Activated CD8-positive, alpha-beta memory T cell treated with anti-CD3 and anti-CD28 coated beads for 4 hours (primary cell): Measurements from ENCODE around the gene RABL6.
A peak's percentile ranks its signal among the peaks of the same experiment; 100 is the strongest.
"Not testable (repeated sequence)": the region's sequence is repeated elsewhere in the genome, so short reads cannot be mapped to it uniquely, and the experiment has no call there.

Experiments
- DNase-seq, 2 donors: peaks; one replicate each; pipeline ENCODE4 v3.0.0-alpha.2; 2020; ENCODE audit warnings: low read depth in 2 of 2

The RABL6 gene

DNA sequence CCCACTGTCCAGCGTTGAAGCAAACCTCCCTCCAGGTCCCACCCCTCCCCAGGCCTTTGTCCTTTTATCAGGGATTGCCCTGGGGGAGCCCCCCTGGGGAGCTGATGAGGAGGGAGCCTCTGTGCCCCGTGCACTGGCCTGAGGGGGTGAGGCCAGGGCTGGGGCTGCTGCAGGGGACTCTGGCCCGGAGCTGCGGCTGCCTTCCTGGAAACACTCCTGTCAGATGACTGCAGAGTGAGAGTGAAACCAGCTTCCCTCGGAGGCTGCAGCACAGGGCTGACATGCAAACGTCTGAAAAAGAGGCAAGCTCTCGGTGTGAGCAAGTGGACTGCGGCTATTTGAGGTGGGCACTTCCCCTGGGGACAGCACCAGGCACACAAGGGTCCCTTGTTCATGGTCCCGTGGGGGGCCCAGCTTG lies 74.0 kb downstream of the RABL6 start:
- DNase-seq: no peak

- peak; percentile 87 to 92 for DNase-seq
Measured at GRCh38 chr9:136882109-136882946, 74.6 kb downstream of the RABL6 start.

DNA sequence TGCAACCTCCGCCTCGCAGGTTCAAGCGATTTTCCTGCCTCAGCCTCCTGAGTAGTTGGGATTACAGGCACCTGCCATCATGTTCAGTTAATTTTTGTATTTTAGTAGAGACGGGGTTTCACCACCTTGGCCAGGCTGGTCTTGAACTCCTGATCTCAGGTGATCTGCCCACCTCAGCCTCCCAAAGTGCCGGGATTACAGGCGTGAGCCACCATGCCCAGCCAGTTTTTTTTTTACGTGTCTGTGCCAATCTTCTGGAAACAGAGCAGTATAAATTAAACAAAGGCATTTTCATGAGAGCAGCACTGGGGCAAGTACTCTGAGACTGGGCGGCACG lies 75.2 kb downstream of the RABL6 start:
- DNase-seq: not testable (repeated sequence)

DNA sequence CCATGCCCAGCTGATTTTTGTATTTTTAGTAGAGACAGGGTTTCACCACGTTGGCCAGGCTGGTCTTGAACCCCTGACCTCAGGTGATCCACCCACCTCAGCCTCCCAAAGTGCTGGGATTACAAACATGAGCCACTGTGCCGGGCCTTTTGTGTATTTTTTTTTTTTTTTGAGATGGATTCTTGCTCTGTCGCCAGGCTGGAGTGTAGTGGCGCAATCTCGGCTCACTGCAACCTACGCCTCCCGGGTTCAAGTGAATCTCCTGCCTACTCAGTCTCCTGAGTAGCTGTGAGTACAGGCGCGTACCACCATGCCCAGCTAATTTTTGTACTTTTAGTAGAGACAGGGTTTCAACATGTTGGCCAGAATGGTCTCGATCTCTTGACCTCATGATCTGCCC lies 75.9 kb downstream of the RABL6 start:
- not testable (repeated sequence) for DNase-seq

- peak; percentile 90 to 95 for DNase-seq
Measured at GRCh38 chr9:136885950-136886578, 78.3 kb downstream of the RABL6 start, which contains the start of gene TRAF2. TSS of gene TRAF2 (plus strand) at chr9:136886516. CDS start at chr9:136898741, 12,225 bp downstream.

DNA sequence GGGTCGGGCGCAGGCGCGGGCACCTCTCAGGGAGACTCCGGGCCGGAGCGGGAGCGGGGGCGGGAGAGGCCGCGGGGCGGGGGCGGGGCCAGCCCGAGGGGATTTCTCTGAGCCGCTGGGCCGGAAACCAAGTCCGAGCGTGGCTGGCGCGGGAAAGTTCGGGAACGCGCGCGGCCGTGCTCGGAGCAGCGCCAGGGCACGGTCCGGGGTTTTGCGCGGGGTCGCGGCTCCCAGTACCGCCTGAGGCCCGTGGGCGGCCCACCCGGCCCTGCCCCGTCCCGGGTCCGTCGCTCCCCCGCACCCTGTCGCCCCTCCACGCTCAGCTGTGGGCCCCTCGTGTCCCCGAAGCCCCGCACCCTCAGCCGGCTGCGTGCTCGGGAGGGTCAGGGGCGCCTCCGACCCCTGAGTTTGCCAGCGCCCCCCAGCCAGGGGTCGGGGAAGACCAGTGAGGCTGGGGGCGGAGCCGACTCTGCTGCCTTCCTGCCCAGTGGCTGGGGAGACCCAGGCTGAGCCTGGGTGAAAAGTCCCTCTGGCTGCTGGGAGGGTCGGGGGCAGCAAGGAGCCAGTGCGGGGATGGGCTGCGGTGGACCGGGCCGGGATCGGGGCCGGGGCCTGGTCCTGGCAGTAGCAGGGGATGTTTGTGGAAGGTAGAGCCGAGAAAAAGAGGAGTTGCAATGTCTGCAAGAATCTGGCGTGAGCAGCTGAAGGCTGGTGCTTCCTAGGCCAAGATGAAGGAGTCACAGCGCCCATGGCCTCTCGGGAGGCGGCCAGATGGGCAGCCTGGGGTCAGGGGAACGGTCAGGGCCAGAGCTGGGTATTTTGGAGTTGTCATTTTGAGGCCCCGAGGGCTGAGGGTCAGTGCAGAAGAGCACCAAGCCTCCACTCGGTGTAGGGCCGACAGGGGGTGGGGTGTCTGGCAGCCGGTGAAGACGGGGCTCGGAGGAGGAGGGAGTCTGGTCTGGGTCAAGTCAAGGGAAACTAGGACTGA lies 79.2 kb downstream of the RABL6 start:
- DNase-seq: no peak

GRCh38 chr9:136888454-136888853 lies 80.7 kb downstream of the RABL6 start:
- no peak for DNase-seq

DNA sequence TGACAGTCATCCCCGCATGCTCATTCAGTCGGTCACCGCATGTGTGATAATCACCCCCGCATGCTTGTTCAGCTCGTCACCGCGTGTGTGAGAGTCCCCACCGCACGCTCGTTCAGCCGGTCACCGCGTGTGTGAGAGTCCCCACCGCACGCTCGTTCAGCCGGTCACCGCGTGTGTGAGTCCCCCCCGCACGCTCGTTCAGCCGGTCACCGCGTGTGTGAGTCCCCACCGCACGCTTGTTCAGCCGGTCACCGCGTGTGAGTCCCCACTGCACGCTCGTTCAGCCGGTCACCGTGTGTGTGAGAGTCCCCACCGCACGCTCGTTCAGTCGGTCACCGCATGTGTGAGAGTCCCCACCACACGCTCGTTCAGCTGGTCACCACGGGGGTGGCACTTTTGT lies 82.1 kb downstream of the RABL6 start:
- DNase-seq: no peak

GRCh38 chr9:136890661-136891060 lies 82.9 kb downstream of the RABL6 start:
- DNase-seq: no peak
